Measurements from ENCODE around the gene CCDC112. TPM values are rescaled to one million over a fixed set of nuclear protein-coding genes. Genes with fewer than 3 reads are reported as not detected.

The CCDC112 gene
- total RNA-seq, 8 experiments from 2014 or later: 8.2 to 54.4 (median 39.4) TPM

GRCh38 chr5:115309751-115310370 is 13.4 kb upstream of the CCDC112 start:
- peak in 3 of 8 experiments; percentile 27 to 42 (median 33) for ATAC-seq (replicated peaks in 6 of 8)
- WGBS, 10 experiments: 0 to 33% (median 0%) methylated on average over 1 of the region's 1 CpG; no CpG with 5 or more reads in 4 of the 10 experiments
- no peaks in the 10 kb centered on the region for H3K4me1 ChIP-seq (replicated peaks in 1 of 2)
- in situ Hi-C loops (cut with MboI; ENCODE audit: low pct_unique_long_range_greater_than_20kb in 2 of 9, low sequenced_read_pairs in 9 of 9, unreplicated experiment in 9 of 9): loop anchor here (10.0 to 25.0 kb wide), 6 partner anchors 265 to 752 kb away; partner anchors contain the start of genes AP3S1 (in 2 of the 9) and ATG12 (in 2 of the 9)
- no peak overlapping the region for H3K4me3 ChIP-seq
- no peak overlapping the region for H3K27ac ChIP-seq

DNA sequence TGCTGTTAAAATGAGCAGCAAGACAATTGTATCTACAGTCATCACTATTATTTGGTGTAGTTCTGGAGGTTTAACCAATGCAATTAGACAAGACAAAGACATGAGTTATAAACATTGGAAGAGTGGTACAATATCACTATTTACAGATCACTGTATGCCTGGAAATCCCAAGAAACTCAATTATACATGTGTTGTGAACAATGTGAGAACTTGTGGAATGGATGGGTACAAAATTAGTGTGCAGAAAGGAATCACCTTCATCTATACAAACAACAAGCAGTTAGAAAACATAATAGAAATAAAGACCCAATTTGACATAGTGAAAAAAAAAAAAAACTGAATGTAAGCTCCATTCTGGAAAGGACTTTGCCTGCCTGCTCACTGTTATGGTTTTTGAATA is 12.4 kb upstream of the CCDC112 start:
- H3K4me3 ChIP-seq: no peak overlapping the region
- no peak overlapping the region for H3K27ac ChIP-seq
- H3K4me1 ChIP-seq (replicated peaks in 1 of 2): no peaks in the 10 kb centered on the region
- no peak for ATAC-seq (replicated peaks in 6 of 8)
- in situ Hi-C loops (cut with MboI; ENCODE audit: low pct_unique_long_range_greater_than_20kb in 2 of 9, low sequenced_read_pairs in 9 of 9, unreplicated experiment in 9 of 9): loop anchor here in 6 of 9 experiments (10.0 to 25.0 kb wide), 4 partner anchors 278 to 753 kb away; partner anchors contain the start of genes AP3S1 (in 2 of the 6) and ATG12 (in 2 of the 6)

DNA sequence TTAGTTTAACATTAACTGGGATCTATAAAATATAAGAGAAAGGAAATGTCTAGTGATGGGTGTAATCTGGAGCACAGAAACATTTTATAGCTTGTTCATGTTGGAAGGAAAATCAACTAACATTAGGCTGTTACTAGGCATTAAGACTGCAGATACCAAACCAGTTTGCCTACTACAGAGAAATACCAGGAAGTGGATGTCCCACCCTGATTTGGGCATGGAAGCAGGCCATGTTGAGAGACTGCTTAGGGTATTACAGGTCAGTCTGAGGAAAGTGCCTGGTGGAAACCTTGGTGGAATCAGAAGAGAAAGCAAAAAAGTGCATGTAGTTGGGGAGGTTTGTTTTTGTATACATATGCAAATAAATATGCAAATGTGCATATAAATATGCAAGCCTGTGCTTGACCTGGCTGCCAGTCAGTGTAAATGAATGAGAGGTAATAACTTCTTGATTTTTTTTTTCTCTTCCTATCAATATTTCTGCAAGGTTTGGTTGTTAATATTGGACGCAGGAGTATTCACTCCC is 9.6 kb upstream of the CCDC112 start:
- H3K27ac ChIP-seq: no peak overlapping the region
- ATAC-seq (replicated peaks in 6 of 8): peak in 3 of 8 experiments; percentile 91 to 95 (median 93)
- WGBS, 10 experiments: 40 to 100% (median 100%) methylated on average over 1 of the region's 1 CpG; no CpG with 5 or more reads in 3 of the 10 experiments
- no peaks in the 10 kb centered on the region for H3K4me1 ChIP-seq (replicated peaks in 1 of 2)
- no peak overlapping the region for H3K4me3 ChIP-seq
- in situ Hi-C loops (cut with MboI; ENCODE audit: low pct_unique_long_range_greater_than_20kb in 2 of 9, low sequenced_read_pairs in 9 of 9, unreplicated experiment in 9 of 9): loop anchor here in 6 of 9 experiments (10.0 to 25.0 kb wide), 4 partner anchors 281 to 756 kb away; partner anchors contain the start of genes AP3S1 (in 2 of the 6) and ATG12 (in 2 of the 6)

GRCh38 chr5:115304496-115304895 is 8.0 kb upstream of the CCDC112 start:
- Histone ChIP-seq H3K4me3 (no peak overlapping the region), H3K27ac (no peak overlapping the region), H3K4me1 (replicated peaks in 1 of 2) (no peaks in the 10 kb centered on the region)
- no peak for ATAC-seq (replicated peaks in 6 of 8)
- in situ Hi-C loops (cut with MboI; ENCODE audit: low pct_unique_long_range_greater_than_20kb in 2 of 9, low sequenced_read_pairs in 9 of 9, unreplicated experiment in 9 of 9): loop anchor here in 6 of 9 experiments (10.0 to 25.0 kb wide), 4 partner anchors 283 to 758 kb away; partner anchors contain the start of genes AP3S1 (in 2 of the 6) and ATG12 (in 2 of the 6)
- WGBS, 10 experiments: 71 to 100% (median 100%) methylated on average over 1 of the region's 1 CpG; no CpG with 5 or more reads in 4 of the 10 experiments

DNA sequence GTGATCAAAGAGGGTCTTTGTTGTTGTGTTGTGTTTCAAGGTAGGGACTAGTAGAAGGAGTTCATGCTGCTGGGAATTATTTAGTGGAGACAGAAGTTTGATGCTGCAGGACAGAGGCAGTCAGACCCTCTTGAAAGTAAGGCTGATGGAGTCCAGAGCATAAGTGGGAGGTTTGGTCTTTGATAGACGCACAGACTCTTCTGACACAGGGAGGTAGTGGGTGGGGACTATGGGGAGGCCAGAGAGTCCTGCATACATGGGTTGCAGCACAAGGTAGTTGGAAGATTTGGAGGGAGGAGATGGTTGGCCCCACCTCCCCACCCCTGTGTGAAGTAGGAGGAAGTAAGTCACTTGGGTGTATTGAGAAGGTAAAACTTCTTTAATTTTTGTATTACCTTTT is 2.4 kb upstream of the CCDC112 start:
- in situ Hi-C loops (cut with MboI; ENCODE audit: low pct_unique_long_range_greater_than_20kb in 2 of 9, low sequenced_read_pairs in 9 of 9, unreplicated experiment in 9 of 9): no loop called here
- ATAC-seq (replicated peaks in 6 of 8): no peak
- H3K4me3 ChIP-seq: no peak overlapping the region
- whole genome bisulfite sequencing, 10 experiments: 14 to 71% (median 39%) methylated on average over 1 of the region's 1 CpG; no CpG with 5 or more reads in 6 of the 10 experiments
- peaks cover 0 to 4% of the 10 kb centered on the region in 2 donors for H3K4me1 ChIP-seq (replicated peaks in 1 of 2)
- H3K27ac ChIP-seq: no peak overlapping the region

- in situ Hi-C loops (cut with MboI; ENCODE audit: low pct_unique_long_range_greater_than_20kb in 2 of 9, low sequenced_read_pairs in 9 of 9, unreplicated experiment in 9 of 9): no loop called here
- Histone ChIP-seq H3K4me3 (peak overlapping the region; percentile 25 to 99 (median 53)), H3K27ac (no peak overlapping the region), H3K4me1 (replicated peaks in 1 of 2) (peaks cover 0 to 4% of the 10 kb centered on the region in 2 donors)
- 52 to 100% (median 82%) methylated on average over 1 to 5 of the region's 5 CpGs; no CpG with 5 or more reads in 2 of the 10 experiments for WGBS, 10 experiments
- ATAC-seq (replicated peaks in 6 of 8): no peak
Measured at GRCh38 chr5:115297031-115297430, 577 bp upstream of the CCDC112 start.

DNA sequence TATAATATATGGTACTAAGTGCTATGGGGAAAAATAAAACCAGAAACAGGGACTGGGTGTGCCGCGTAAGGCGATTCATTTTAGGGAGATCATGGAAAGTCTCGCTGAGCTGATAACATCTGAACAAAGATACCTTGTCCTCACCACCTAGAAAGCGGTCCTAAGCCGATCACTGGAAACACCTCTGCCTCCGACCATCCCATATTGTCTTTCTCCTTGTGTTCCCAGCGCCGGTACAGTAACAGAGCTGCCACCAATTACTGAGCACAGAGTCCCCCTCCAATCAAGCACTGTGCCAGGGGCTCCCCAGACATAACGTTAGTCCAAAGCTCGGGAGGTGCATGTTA is 704 bp downstream of the CCDC112 start:
- peak overlapping the region; percentile 51 to 99 (median 76) for H3K4me3 ChIP-seq
- in situ Hi-C loops (cut with MboI; ENCODE audit: low pct_unique_long_range_greater_than_20kb in 2 of 9, low sequenced_read_pairs in 9 of 9, unreplicated experiment in 9 of 9): no loop called here
- 0 to 10% (median 1%) methylated on average over 2 to 11 of the region's 11 CpGs; no CpG with 5 or more reads in 2 of the 10 experiments for WGBS, 10 experiments
- peak; percentile 24 to 51 (median 44) for ATAC-seq (replicated peaks in 6 of 8)
- H3K27ac ChIP-seq: peak overlapping the region; percentile 44 to 85
- peaks cover 0 to 4% of the 10 kb centered on the region in 2 donors for H3K4me1 ChIP-seq (replicated peaks in 1 of 2)

DNA sequence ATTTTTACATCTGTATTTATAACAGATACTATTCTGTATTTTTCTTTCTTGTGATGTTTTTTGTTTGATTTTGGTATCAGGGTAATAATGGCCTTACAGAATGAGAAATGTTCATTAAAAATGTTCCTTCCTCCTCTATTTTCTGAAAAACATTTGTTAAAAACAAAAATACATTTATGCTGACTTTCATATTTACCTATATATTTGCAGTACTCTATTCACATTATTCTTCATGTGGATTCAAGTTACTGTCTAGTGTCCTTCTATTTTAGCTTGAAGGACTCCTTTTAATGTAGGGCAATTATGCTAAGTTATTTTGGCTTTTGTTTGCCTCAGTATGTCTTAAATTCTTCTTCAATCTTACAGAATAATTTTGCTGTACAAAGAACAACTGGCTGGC is 5.1 kb downstream of the CCDC112 start:
- in situ Hi-C loops (cut with MboI; ENCODE audit: low pct_unique_long_range_greater_than_20kb in 2 of 9, low sequenced_read_pairs in 9 of 9, unreplicated experiment in 9 of 9): no loop called here
- no peak for ATAC-seq (replicated peaks in 6 of 8)
- Histone ChIP-seq H3K27ac (no peak overlapping the region), H3K4me3 (no peak overlapping the region), H3K4me1 (replicated peaks in 1 of 2) (peaks cover 0 to 4% of the 10 kb centered on the region in 2 donors)

DNA sequence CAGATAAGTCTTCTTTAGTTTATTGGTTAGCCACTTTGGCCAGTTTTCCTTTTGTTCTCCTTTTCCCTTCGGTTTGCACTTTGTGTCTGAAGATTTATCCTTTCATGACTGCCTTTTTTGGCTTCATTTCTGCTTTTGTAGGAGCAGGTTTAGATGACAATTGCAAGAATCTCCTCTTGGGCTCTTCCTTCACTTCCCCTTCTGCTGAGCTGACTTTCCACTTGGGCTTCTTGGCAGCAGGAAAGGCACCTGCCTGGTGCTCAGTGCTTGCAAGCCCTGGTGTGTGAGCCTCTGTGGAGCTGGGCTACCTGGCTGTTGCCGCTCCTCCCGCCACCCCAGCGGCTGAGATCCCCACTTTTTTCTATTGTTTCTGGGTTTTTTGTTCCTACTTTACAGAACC is 7.3 kb downstream of the CCDC112 start:
- Histone ChIP-seq H3K4me3 (no peak overlapping the region), H3K4me1 (replicated peaks in 1 of 2) (no peaks in the 10 kb centered on the region), H3K27ac (no peak overlapping the region)
- in situ Hi-C loops (cut with MboI; ENCODE audit: low pct_unique_long_range_greater_than_20kb in 2 of 9, low sequenced_read_pairs in 9 of 9, unreplicated experiment in 9 of 9): no loop called here
- WGBS, 10 experiments: 72 to 100% (median 92%) methylated on average over 2 to 4 of the region's 4 CpGs; no CpG with 5 or more reads in 1 of the 10 experiments
- no peak for ATAC-seq (replicated peaks in 6 of 8)

DNA sequence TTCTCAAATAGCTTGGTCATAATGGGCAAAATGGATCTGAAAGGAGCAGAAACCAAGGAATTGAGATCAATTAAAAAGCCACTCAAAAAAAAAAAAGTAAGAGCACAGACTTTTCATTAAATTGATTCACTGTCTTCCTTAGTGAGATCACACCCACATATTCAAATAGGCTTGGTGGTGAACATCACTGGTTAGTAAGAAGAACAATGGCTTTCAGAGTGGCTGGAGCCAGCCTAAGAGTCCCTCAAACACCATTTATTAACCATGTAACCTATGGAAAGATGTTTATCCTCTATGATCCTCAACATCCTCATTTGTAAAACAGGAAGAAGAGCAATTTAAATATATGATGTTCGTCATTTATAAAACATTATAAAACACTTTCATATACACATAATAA is 12.4 kb downstream of the CCDC112 start:
- WGBS, 10 experiments: 83 to 100% (median 100%) methylated on average over 1 of the region's 1 CpG; no CpG with 5 or more reads in 1 of the 10 experiments
- no peak overlapping the region for H3K4me3 ChIP-seq
- no peak overlapping the region for H3K27ac ChIP-seq
- ATAC-seq (replicated peaks in 6 of 8): no peak
- in situ Hi-C loops (cut with MboI; ENCODE audit: low pct_unique_long_range_greater_than_20kb in 2 of 9, low sequenced_read_pairs in 9 of 9, unreplicated experiment in 9 of 9): no loop called here
- H3K4me1 ChIP-seq (replicated peaks in 1 of 2): no peaks in the 10 kb centered on the region

DNA sequence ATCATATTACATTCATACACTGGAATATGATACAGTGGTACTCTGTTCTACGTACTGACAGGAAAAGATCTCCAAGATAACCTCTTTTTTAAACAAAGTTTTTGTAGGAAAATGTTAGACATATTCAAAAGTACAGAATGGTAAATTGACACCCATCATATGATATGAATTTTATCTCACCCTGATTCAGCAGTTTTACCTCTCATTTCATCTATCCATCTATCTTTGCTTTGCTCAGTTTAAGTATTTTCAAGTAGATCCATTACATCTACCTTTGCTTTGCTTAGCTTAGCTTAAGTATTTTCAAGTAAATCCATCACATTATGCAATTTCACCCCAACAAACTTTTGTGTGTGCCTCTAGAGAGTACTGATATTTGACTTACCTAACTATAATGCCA is 14.3 kb downstream of the CCDC112 start:
- ATAC-seq (replicated peaks in 6 of 8): no peak
- Histone ChIP-seq H3K4me3 (no peak overlapping the region), H3K27ac (no peak overlapping the region), H3K4me1 (replicated peaks in 1 of 2) (no peaks in the 10 kb centered on the region)
- 92 to 100% (median 100%) methylated on average over 1 of the region's 1 CpG; no CpG with 5 or more reads in 1 of the 10 experiments for WGBS, 10 experiments
- in situ Hi-C loops (cut with MboI; ENCODE audit: low pct_unique_long_range_greater_than_20kb in 2 of 9, low sequenced_read_pairs in 9 of 9, unreplicated experiment in 9 of 9): no loop called here

- 50 to 100% (median 96%) methylated on average over 1 to 3 of the region's 3 CpGs; no CpG with 5 or more reads in 2 of the 10 experiments for WGBS, 10 experiments
Measured at GRCh38 chr5:115274584-115274983, 21.9 kb downstream of the CCDC112 start.

DNA sequence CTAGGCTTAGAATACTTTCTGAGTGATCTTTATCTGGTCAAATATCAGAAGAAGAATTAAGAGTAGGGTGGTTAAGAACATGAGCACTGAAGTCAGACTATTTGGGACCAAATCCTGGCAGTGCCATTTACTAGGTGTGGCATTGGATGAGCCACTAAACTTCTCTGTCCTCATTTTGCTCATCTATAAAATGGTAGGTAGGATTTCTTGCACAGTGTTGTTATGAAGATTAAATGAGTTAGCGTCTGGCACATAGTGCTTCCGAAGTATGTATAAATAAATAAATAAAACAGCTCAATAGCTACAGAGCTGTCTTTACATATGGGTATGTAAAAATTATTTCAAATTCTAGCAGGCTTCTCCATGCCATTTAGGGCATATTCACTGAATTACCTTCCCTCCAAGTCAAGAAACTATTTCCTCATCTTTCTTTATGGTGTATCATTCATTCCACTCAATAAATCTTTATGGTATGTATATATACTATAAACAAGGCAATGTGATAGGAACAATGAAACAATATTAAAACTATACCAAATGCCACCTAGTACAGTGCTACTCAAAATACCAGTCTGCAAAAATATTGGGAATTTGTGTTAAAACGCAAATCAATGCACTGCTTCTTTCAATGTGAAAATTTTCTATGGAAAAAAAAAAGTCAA is 24.0 kb downstream of the CCDC112 start:
- no peak for ATAC-seq (replicated peaks in 6 of 8)
- 63 to 100% (median 100%) methylated on average over 1 to 3 of the region's 3 CpGs; no CpG with 5 or more reads in 1 of the 10 experiments for WGBS, 10 experiments
- in situ Hi-C loops (cut with MboI; ENCODE audit: low pct_unique_long_range_greater_than_20kb in 2 of 9, low sequenced_read_pairs in 9 of 9, unreplicated experiment in 9 of 9): no loop called here

More at GRCh38 chr5:115274584-115274983, 21.9 kb downstream of the CCDC112 start:
- no peak for ATAC-seq (replicated peaks in 6 of 8)
- no peak overlapping the region for H3K27ac ChIP-seq
- H3K4me1 ChIP-seq (replicated peaks in 1 of 2): no peaks in the 10 kb centered on the region
- H3K4me3 ChIP-seq: no peak overlapping the region
- in situ Hi-C loops (cut with MboI; ENCODE audit: low pct_unique_long_range_greater_than_20kb in 2 of 9, low sequenced_read_pairs in 9 of 9, unreplicated experiment in 9 of 9): no loop called here

More for the DNA sequence above, 24.0 kb downstream of the CCDC112 start:
- no peak overlapping the region for H3K4me3 ChIP-seq
- H3K4me1 ChIP-seq (replicated peaks in 1 of 2): no peaks in the 10 kb centered on the region
- H3K27ac ChIP-seq: no peak overlapping the region
